OCI-LY1 (cell line): ENCODE results near the gene AGAP1.

Experiments used
- H2AFZ ChIP-seq: fragments of 200-600 bp; sonication (generic), shearing (Covaris generic); 2 replicates; pipeline ENCODE4 v1.6.0; 2014; ENCODE audit warnings: antibody characterized with exemption, mild to moderate bottlenecking, low read length
- H3F3A ChIP-seq: fragments of 200-600 bp; sonication (generic), shearing (Covaris generic); 2 replicates; pipeline ENCODE4 v1.6.0; 2014; ENCODE audit warnings: mild to moderate bottlenecking, antibody characterized with exemption, low read length, moderate library complexity; ENCODE audit not compliant: insufficient read depth
- H3K27ac ChIP-seq: fragments of 200-600 bp; sonication (generic); 2 replicates; pipeline ENCODE4 v1.5.1; 2014; ENCODE audit warnings: low read length, mixed run types, mild to moderate bottlenecking, low read depth; ENCODE audit not compliant: poor library complexity, severe bottlenecking
- H3K27me3 ChIP-seq: fragments of 200-600 bp; sonication (generic); 2 replicates; pipeline ENCODE4 v1.6.0; 2014; ENCODE audit warnings: antibody characterized with exemption, mild to moderate bottlenecking, low read length, moderate library complexity; ENCODE audit not compliant: insufficient read depth
- H3K36me3 ChIP-seq: fragments of 200-600 bp; sonication (generic); 2 replicates; pipeline ENCODE4 v1.6.1; 2014; ENCODE audit warnings: mild to moderate bottlenecking, antibody characterized with exemption, low read length, moderate library complexity, mixed read lengths; ENCODE audit not compliant: insufficient read depth
- H3K4me1 ChIP-seq: fragments of 200-600 bp; sonication (generic); 2 replicates; pipeline ENCODE4 v1.5.1; 2014; ENCODE audit warnings: mild to moderate bottlenecking, low read length, moderate library complexity; ENCODE audit not compliant: insufficient read depth, severe bottlenecking
- H3K4me2 ChIP-seq: fragments of 200-600 bp; sonication (generic), shearing (Covaris generic); 2 replicates; pipeline ENCODE4 v1.6.1; 2014; ENCODE audit warnings: low read length
- H3K4me3 ChIP-seq: fragments of 200-600 bp; sonication (generic); 2 replicates; pipeline ENCODE4 v1.5.1; 2014; ENCODE audit warnings: low read length, low read depth, mild to moderate bottlenecking, mixed read lengths; ENCODE audit not compliant: poor library complexity, severe bottlenecking
- H3K79me2 ChIP-seq: fragments of 200-600 bp; shearing (Covaris generic); 2 replicates; pipeline ENCODE4 v1.6.1; 2016; ENCODE audit warnings: mixed run types, low read length, mixed read lengths; ENCODE audit not compliant: insufficient read depth
- H3K9ac ChIP-seq: fragments of 200-600 bp; sonication (generic), shearing (Covaris generic); 2 replicates; pipeline ENCODE4 v1.6.1; 2014; ENCODE audit warnings: mild to moderate bottlenecking, low read length, mixed read lengths
- H3K9me2 ChIP-seq: fragments of 200-600 bp; sonication (generic), shearing (Covaris generic); 2 replicates; pipeline ENCODE4 v1.6.1; 2014; ENCODE audit warnings: low read depth, mild to moderate bottlenecking, low read length, mixed read lengths
- H3K9me3 ChIP-seq: fragments of 200-600 bp; shearing (Covaris generic); 2 replicates; pipeline ENCODE4 v1.6.1; 2014; ENCODE audit warnings: low read length, mixed read lengths
- H4K20me1 ChIP-seq: fragments of 200-600 bp; sonication (generic), shearing (Covaris generic); 2 replicates; pipeline ENCODE4 v1.6.0; 2016; ENCODE audit warnings: mild to moderate bottlenecking, low read length; ENCODE audit not compliant: insufficient read depth
- EZH2 ChIP-seq: fragments of 200-600 bp; sonication (generic), shearing (Covaris generic); IDR thresholded peaks from 2 replicates; pipeline ENCODE4 v1.8.0; 2017; ENCODE audit warnings: borderline replicate concordance, mixed run types, mild to moderate bottlenecking, antibody characterized with exemption, low read length, moderate library complexity, mixed read lengths
- TF ChIP-seq, protein P1 (sequence below): fragments of 200-600 bp; sonication (generic), shearing (Covaris generic); IDR thresholded peaks from 2 replicates; pipeline ENCODE4 v1.5.1; 2017; ENCODE audit warnings: mild to moderate bottlenecking, antibody characterized with exemption, low read length, moderate library complexity, mixed read lengths

AGAP1 gene

DNA sequence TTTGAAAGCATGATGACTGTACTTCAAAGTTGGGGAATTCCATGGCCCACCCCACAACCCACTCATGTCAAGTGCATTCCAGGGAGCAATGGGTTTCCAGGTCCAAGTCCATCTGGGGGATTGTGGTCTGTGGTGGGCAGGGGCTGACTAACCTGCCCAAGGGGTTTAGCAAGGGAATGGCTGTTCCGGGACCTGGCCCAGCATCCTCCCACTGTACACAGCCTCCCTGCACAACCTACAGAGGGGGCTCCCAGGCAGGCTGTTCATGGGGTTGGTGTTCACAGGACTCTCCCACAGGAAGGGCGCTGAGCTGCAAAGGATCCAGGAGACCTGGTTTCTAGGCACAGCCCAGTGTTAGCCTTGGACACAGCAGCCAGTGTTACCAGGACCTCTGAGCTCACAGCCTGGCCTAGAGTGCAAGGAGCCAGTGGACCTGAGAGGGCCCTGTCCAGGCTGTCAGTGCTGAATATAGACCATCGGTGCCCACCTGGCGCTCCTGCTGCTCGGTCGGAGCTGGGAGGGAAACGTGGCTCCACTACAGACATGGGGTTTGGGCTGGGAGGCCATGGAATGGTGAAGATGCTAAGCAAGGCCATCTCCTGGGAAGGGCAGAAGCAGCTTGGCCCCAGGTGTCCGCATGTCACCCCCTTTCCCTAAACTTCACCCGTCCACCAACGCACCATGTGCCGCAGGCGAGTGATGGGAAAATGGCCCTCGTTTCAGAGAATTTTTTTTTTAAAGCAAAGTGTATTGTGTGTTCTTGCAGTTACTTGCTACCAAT is 357.1 kb downstream of the AGAP1 start:
- Histone ChIP-seq H3F3A (no peaks in the 10 kb centered on the region), H3K27ac (no peak overlapping the region), H4K20me1 (no peaks in the 10 kb centered on the region), H3K36me3 (no peaks in the 10 kb centered on the region), H3K79me2 (no peaks in the 10 kb centered on the region), H3K4me3 (no peak overlapping the region), H3K9ac (no peak overlapping the region), H3K4me1 (no peaks in the 10 kb centered on the region), H2AFZ (no peak overlapping the region), H3K9me2 (no peaks in the 10 kb centered on the region), H3K27me3 (no peaks in the 10 kb centered on the region; the same call in none of the 2 replicates), H3K4me2 (no peak overlapping the region), H3K9me3 (no peaks in the 10 kb centered on the region)
- TF ChIP-seq, protein P1, sequence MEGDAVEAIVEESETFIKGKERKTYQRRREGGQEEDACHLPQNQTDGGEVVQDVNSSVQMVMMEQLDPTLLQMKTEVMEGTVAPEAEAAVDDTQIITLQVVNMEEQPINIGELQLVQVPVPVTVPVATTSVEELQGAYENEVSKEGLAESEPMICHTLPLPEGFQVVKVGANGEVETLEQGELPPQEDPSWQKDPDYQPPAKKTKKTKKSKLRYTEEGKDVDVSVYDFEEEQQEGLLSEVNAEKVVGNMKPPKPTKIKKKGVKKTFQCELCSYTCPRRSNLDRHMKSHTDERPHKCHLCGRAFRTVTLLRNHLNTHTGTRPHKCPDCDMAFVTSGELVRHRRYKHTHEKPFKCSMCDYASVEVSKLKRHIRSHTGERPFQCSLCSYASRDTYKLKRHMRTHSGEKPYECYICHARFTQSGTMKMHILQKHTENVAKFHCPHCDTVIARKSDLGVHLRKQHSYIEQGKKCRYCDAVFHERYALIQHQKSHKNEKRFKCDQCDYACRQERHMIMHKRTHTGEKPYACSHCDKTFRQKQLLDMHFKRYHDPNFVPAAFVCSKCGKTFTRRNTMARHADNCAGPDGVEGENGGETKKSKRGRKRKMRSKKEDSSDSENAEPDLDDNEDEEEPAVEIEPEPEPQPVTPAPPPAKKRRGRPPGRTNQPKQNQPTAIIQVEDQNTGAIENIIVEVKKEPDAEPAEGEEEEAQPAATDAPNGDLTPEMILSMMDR: no peak

DNA sequence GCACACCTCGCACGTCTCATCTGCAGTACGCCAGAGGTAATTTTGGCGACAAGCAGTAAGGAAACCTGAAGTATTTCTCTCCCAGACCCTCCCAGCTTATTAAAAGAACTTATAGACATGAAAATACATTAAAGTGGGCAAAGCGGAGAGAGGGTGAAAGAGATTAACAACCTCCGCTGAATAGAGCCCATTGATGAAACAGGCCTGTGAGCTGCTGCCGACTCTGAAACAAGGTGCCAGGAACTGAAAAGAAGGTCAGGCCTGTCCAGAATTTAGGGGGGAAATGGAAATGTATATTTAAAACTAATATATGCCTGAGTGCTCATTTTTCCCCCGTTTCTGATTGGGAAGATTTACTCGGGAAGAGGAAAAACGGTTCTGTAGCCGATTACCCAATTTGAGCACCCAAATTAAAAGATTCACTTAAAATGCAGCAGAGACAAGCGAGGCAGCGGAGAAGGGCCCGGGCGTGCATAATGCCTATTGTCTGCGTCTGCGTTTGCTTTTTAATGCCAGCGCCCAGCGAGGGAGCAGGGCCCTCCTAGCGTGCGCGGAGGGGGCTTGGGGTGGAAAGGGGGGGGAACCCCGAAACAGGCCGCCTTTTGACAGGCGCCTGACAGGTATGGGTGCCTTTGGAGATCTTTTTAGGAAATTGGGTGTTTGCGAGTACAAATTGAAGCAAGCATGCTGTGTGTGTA is 358.1 kb downstream of the AGAP1 start:
- Histone ChIP-seq H2AFZ (no peak overlapping the region), H3K4me2 (no peak overlapping the region), H3K27ac (no peak overlapping the region), H3F3A (no peaks in the 10 kb centered on the region), H3K4me3 (no peak overlapping the region), H3K4me1 (no peaks in the 10 kb centered on the region), H3K9ac (no peak overlapping the region), H4K20me1 (no peaks in the 10 kb centered on the region), H3K27me3 (no peaks in the 10 kb centered on the region; the same call in none of the 2 replicates), H3K9me3 (no peaks in the 10 kb centered on the region), H3K9me2 (no peaks in the 10 kb centered on the region), H3K79me2 (no peaks in the 10 kb centered on the region), H3K36me3 (no peaks in the 10 kb centered on the region)
- no peak for TF ChIP-seq EZH2
- TF ChIP-seq, protein P1: no peak

DNA sequence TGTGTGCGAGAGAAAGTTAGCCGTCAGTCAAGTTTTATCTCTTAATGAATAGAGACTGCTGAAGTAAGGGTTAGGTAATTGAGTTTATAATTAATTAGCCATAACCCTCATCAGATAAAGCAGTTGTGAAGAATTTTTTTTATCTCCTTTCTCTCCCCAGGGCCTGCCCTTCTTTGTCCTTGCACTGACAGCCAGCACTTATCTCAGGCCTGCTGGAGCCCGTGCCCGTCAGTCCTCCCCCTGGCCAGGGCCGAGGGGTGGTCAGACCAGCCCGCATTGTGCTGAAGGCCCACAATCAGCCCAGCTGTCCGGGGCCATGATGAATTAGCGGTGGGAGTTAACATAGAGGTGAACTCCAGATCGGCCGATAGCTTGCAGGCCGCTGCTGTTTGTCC is 358.7 kb downstream of the AGAP1 start:
- Histone ChIP-seq H3K36me3 (no peaks in the 10 kb centered on the region), H3K9me2 (no peaks in the 10 kb centered on the region), H3K4me1 (no peaks in the 10 kb centered on the region), H3K79me2 (no peaks in the 10 kb centered on the region), H3K4me3 (no peak overlapping the region), H2AFZ (no peak overlapping the region), H3K27ac (no peak overlapping the region), H3K4me2 (no peak overlapping the region), H3K27me3 (no peaks in the 10 kb centered on the region; the same call in none of the 2 replicates), H3K9ac (no peak overlapping the region), H4K20me1 (no peaks in the 10 kb centered on the region), H3K9me3 (no peaks in the 10 kb centered on the region), H3F3A (no peaks in the 10 kb centered on the region)
- TF ChIP-seq, protein P1: no peak
- no peak for TF ChIP-seq EZH2
